Measurements from ENCODE around the gene PCBP3.
"Not testable (repeated sequence)": the region's sequence is repeated elsewhere in the genome, so short reads cannot be mapped to it uniquely, and the experiment has no call there.

The PCBP3 gene

GRCh38 chr21:45598666-45599065 lies 44.9 kb upstream of the PCBP3 start:
- CTCF ChIA-PET, result interaction anchor here (1.3 kb wide), 2 partner anchors 14 to 35 kb away, joined by 3 to 4 read pairs; no protein-coding TSS in a partner anchor
- POLR2A ChIA-PET, result no interaction called here
- TF ChIP-seq CTCF (IDR thresholded peaks at IDR 0.05; ENCODE audit: control extremely low read depth, extremely low read depth, low read depth, missing control alignments), result no peak
- DNase-seq (ENCODE audit: extremely low spot score), result no peak

- POLR2A ChIA-PET, result no interaction called here
- CTCF ChIA-PET, result interaction anchor here (1.3 kb wide), 1 partner anchor 14 kb away, joined by 3 read pairs; no protein-coding TSS in a partner anchor
- DNase-seq (ENCODE audit: extremely low spot score), result no peak
- TF ChIP-seq CTCF (IDR thresholded peaks at IDR 0.05; ENCODE audit: control extremely low read depth, extremely low read depth, low read depth, missing control alignments), result no peak
Observed at GRCh38 chr21:45599146-45599581, 44.4 kb upstream of the PCBP3 start.

GRCh38 chr21:45600248-45600647 lies 43.3 kb upstream of the PCBP3 start:
- DNase-seq (ENCODE audit: extremely low spot score), result no peak
- CTCF ChIA-PET, result interaction anchor here (1.1 kb wide), 1 partner anchor 44 kb away, joined by 3 read pairs; no protein-coding TSS in a partner anchor
- POLR2A ChIA-PET, result no interaction called here
- TF ChIP-seq CTCF (IDR thresholded peaks at IDR 0.05; ENCODE audit: control extremely low read depth, extremely low read depth, low read depth, missing control alignments), result no peak

GRCh38 chr21:45601551-45601950 lies 42.0 kb upstream of the PCBP3 start:
- ChIA-PET CTCF (interaction anchor here (1.5 kb wide), 1 partner anchor 9 kb away, joined by 3 read pairs; no protein-coding TSS in a partner anchor), POLR2A (no interaction called here)
- no peak for TF ChIP-seq CTCF (IDR thresholded peaks at IDR 0.05; ENCODE audit: control extremely low read depth, extremely low read depth, low read depth, missing control alignments)
- no peak for DNase-seq (ENCODE audit: extremely low spot score)

GRCh38 chr21:45602106-45602505 lies 41.4 kb upstream of the PCBP3 start:
- CTCF ChIA-PET, result interaction anchor here (1.3 to 1.5 kb wide), 2 partner anchors 10 to 13 kb away, joined by 3 to 4 read pairs; no protein-coding TSS in a partner anchor
- DNase-seq (ENCODE audit: extremely low spot score), result no peak
- POLR2A ChIA-PET, result no interaction called here
- no peak for TF ChIP-seq CTCF (IDR thresholded peaks at IDR 0.05; ENCODE audit: control extremely low read depth, extremely low read depth, low read depth, missing control alignments)

- POLR2A ChIA-PET, result no interaction called here
- DNase-seq (ENCODE audit: extremely low spot score), result no peak
- TF ChIP-seq CTCF (IDR thresholded peaks at IDR 0.05; ENCODE audit: control extremely low read depth, extremely low read depth, low read depth, missing control alignments), result no peak
- CTCF ChIA-PET, result no interaction called here
Observed at GRCh38 chr21:45603481-45603880, 40.0 kb upstream of the PCBP3 start.

GRCh38 chr21:45604681-45605080 lies 38.8 kb upstream of the PCBP3 start:
- POLR2A ChIA-PET; CTCF ChIA-PET; DNase-seq (ENCODE audit: extremely low spot score): not testable (repeated sequence)
